HAP-1 (cell line): ENCODE results near the gene ITM2A.

ENCODE experiments used
- DNase-seq, 2 experiments: peaks; one replicate each; pipeline ENCODE4 v3.0.0-alpha.2; 2016 to 2020; ENCODE audit warnings: low spot score in 2 of 2
- H3K27me3 ChIP-seq: fragments of 250-450 bp; sonication (Bioruptor Pico); 2 replicates; pipeline ENCODE4 v1.5.1; 2020; ENCODE audit warnings: low read depth, mild to moderate bottlenecking, moderate library complexity
- H3K36me3 ChIP-seq: fragments of 250-450 bp; sonication (Bioruptor Pico); replicated peaks from 2 replicates; pipeline ENCODE4 v1.5.1; 2020; ENCODE audit warnings: mild to moderate bottlenecking
- H3K4me1 ChIP-seq: fragments of 250-450 bp; sonication (Bioruptor Pico); 2 replicates; pipeline ENCODE4 v1.5.1; 2020; ENCODE audit warnings: mild to moderate bottlenecking
- H3K4me3 ChIP-seq: fragments of 250-450 bp; sonication (Bioruptor Pico); 2 replicates; pipeline ENCODE4 v1.5.1; 2020; ENCODE audit warnings: mild to moderate bottlenecking, moderate library complexity
- H3K9me3 ChIP-seq: fragments of 250-450 bp; sonication (Bioruptor Pico); 2 replicates; pipeline ENCODE4 v1.5.1; 2020; ENCODE audit warnings: mild to moderate bottlenecking, moderate library complexity
- in situ Hi-C: fragments of 300-500 bp; cut with MboI; formaldehyde crosslinking; loops from 3 replicates; pipeline ENCODE4 v1.14.3; 2020; ENCODE audit warnings: low sequenced_read_pairs, inconsistent platforms, mixed read lengths

ITM2A gene

DNA sequence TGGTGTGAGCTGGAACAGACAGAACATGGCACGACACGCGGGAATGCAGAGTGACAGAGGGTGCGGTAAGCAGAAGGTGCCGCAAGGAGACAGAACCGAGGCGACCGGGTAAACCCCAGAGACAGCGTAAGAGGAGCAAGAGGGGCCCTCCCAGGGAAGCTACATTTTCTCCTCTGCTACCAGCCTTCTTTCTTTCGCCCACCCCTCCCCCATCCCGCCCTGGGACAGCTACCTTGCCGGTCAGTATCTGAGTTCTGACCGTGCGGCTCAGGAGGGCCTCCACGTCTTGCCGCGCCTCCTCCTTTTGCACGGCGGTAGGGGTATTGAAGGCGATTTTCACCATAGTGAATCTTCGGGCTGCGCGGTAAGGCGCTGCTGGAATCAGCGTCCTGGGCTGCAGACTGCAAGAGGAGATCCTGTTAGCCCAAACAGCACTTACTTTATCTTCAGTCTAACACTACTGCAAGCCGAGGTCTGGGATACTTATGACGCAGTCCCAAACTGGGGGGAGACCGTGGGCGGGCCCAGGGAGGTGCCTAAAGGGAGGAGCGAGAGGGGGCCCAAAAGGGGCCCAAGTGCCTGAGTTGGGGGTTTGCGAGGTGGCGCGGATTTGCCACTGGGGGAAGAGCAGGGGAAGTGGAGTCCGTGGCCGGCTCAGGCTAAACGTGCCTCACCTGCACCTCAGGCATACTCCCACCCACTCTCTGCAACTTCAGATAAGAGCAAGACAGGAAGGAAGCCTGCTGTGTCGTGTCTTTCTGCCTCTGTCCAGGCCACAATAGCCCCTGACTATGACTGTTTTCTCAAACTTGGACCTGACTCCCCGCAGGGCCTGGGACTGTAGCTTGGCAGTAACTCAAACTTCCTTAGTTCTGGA lies at the start of gene ITM2A:
Gene ITM2A (minus strand): TSS at position 462 of the 877 bp plus-strand sequence. CDS start 119 bp downstream, at position 343.
- H3K9me3 ChIP-seq = no peaks in the 10 kb centered on the region
- H3K4me3 ChIP-seq = peak within 1 kb of the TSS; percentile 47
- H3K27me3 ChIP-seq = no peaks in the 10 kb centered on the region
- H3K4me1 ChIP-seq = peaks cover 19% of the 10 kb centered on the region
- peaks cover 1% of the 10 kb centered on the region; the same call in 1 of the 2 replicates for H3K36me3 ChIP-seq
- in situ Hi-C loops = loop anchor here (5.0 kb wide), 1 partner anchor 70 kb away; no protein-coding TSS in a partner anchor
- peak; percentile 68 to 84 for DNase-seq

DNA sequence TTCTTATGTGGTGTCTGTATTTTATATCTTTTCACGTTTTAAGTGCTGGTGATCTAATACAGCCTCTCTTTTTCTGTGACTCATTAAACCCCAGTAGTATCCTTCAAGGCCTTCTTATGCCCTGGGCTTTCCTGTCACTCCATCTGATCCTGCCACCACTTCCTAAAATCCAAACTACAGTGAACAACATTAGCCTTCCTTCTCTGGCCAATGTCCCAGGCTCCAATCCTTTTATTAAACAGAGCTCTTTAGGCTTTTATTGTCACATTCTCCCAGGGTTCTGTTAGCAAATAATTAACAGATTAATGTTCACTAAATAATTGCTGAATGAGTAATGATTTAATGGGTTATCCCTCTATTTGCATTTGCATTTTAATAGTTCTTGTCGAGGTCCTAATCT lies 47.9 kb upstream of the ITM2A start:
- in situ Hi-C loops = no loop called here
- peaks cover 16% of the 10 kb centered on the region for H3K4me1 ChIP-seq
- DNase-seq = peak in 1 of 2 experiments; percentile 49
- H3K9me3 ChIP-seq = no peaks in the 10 kb centered on the region
- H3K4me3 ChIP-seq = no peak overlapping the region
- no peaks in the 10 kb centered on the region for H3K27me3 ChIP-seq
- no peaks in the 10 kb centered on the region for H3K36me3 ChIP-seq

DNA sequence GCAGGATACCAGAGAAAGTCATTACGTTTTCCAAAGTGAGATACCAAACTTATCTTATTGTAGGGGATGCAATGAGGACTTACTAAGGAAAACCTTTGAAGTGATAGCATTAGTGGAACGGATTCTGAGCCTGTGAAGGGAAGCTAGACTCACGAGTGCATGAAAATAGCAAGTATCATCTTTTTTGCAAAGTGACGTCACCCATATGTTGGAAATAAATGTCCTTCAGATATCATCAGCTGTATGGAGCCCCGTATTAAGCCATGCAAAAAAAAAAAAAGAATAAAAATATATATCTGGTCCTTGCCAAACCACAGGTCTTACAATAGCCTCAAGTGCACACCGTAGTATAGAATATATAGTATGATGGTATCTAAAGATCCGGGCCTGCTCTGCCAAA lies 46.8 kb upstream of the ITM2A start:
- Histone ChIP-seq H3K4me3 (no peak overlapping the region), H3K36me3 (no peaks in the 10 kb centered on the region), H3K27me3 (no peaks in the 10 kb centered on the region), H3K9me3 (no peaks in the 10 kb centered on the region), H3K4me1 (peaks cover 16% of the 10 kb centered on the region)
- DNase-seq = no peak
- in situ Hi-C loops = no loop called here

DNA sequence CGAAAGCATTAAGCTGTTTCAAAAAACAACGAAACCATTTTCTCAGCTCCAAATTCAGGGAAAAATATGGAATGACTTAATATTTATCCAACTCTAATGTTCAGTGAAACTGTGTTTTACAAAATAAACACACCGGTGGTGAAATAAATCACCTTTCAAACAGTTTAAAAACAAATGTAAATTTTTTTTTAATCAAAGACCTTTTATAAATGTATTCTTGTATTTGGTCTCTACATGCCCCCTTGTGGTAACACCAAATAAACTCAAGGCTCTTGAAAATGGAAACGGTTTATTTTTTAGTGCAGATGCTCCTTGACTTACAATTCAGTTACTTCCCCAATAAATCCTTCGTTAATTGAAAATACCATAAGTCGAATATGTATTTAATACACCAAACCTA lies 45.8 kb upstream of the ITM2A start:
- Histone ChIP-seq H3K4me3 (peak overlapping the region; percentile 12), H3K27me3 (no peaks in the 10 kb centered on the region), H3K9me3 (no peaks in the 10 kb centered on the region), H3K36me3 (no peaks in the 10 kb centered on the region), H3K4me1 (peaks cover 16% of the 10 kb centered on the region)
- in situ Hi-C loops = no loop called here
- peak in 1 of 2 experiments; percentile 65 for DNase-seq

DNA sequence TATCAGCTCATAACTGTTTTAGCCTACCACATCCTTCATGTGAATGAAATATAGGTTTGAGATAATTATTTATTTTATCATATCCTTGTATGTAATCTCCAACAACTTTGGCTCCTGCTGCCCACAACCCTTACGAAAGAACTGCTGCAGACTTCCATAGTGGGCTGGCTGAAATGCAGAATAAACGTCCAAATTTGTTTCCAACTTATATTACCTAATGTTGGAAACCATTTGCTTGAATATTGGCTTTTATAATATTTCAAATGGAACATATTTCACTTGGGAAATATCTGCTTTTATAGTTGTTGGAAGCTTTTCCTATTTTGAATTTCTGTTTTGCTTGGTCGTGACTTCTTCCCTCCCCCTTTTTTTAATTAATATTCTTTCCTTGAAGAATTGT lies 45.0 kb upstream of the ITM2A start:
- Histone ChIP-seq H3K9me3 (no peaks in the 10 kb centered on the region), H3K27me3 (no peaks in the 10 kb centered on the region), H3K4me1 (peaks cover 16% of the 10 kb centered on the region), H3K36me3 (no peaks in the 10 kb centered on the region), H3K4me3 (no peak overlapping the region)
- in situ Hi-C loops = no loop called here
- DNase-seq = no peak

DNA sequence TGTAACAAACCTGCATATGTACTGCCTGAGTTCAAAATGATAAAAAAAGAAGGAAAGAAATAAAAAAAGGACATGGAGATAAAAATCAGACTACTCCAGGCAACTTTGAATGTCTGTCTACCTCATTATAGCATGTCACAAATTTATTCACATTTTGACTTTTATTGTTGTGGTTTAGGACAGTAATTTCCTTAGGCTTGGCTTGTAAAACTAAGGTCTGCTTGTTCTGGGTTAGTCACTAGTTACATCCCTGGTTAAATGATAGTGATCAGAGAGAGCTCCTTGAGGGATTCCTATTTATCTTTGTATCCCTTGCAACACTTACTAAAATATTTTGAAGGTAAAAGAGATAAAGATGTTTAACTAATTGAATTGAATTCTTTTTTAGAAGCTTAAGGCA lies 42.5 kb upstream of the ITM2A start:
- Histone ChIP-seq H3K9me3 (no peaks in the 10 kb centered on the region), H3K36me3 (no peaks in the 10 kb centered on the region), H3K4me3 (no peak overlapping the region), H3K4me1 (no peaks in the 10 kb centered on the region; the same call in 1 of the 2 replicates), H3K27me3 (no peaks in the 10 kb centered on the region)
- in situ Hi-C loops = no loop called here
- no peak for DNase-seq

DNA sequence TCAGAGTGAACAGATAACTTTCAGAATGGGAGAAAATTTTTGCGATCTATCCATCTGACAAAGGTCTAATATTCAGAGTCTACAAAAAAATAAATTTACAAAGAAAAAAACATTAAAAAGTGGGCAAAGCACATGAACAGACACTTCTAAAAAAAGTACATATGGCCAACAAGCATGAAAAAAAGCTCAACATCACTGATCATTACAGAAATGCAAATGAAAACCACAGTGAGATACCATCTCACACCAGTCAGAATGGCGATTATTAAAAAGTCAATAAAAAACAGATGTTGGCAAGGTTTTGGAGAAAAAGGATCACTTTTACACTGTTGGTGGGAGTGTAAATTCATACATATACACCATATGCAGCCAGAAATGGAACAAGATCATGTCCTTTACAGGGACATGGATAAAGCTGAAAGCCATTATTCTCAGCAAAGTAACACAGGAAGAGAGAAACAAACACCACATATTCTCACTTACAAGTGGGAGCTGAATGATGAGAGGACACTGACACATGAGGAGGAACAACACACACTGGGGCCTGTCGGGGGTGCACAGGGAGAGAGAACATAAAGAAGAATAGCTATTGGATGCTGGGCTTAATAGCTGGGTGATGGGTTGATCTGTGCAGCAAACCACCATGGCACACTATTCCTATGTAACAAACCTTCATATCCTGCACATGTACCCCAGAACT lies 41.6 kb upstream of the ITM2A start:
- no peaks in the 10 kb centered on the region for H3K27me3 ChIP-seq
- no peaks in the 10 kb centered on the region for H3K36me3 ChIP-seq
- H3K4me1 ChIP-seq = no peaks in the 10 kb centered on the region
- no peaks in the 10 kb centered on the region for H3K9me3 ChIP-seq
- no peak for DNase-seq
- no peak overlapping the region for H3K4me3 ChIP-seq
- in situ Hi-C loops = no loop called here

DNA sequence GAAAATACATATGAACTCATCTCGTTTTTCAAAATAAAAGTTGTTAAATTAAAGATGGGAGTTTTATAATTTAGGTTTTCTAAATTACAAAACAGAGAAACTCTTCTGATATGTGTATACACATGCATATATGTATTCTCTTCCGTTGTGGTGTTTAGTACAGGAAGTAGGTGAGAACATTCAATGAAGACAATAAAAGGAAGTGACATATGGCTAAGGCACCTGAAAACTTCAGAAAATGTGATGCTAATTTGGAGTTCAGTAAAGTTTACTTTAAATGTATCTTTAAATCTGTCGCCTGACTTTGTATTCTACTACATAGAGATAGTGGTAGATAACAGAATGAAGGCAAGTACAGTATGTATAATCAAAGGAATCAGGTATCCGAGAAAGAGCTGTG lies 33.5 kb upstream of the ITM2A start:
- in situ Hi-C loops = no loop called here
- no peak overlapping the region for H3K4me3 ChIP-seq
- no peaks in the 10 kb centered on the region for H3K36me3 ChIP-seq
- H3K9me3 ChIP-seq = no peaks in the 10 kb centered on the region
- no peaks in the 10 kb centered on the region for H3K27me3 ChIP-seq
- peaks cover 2% of the 10 kb centered on the region for H3K4me1 ChIP-seq
- no peak for DNase-seq

DNA sequence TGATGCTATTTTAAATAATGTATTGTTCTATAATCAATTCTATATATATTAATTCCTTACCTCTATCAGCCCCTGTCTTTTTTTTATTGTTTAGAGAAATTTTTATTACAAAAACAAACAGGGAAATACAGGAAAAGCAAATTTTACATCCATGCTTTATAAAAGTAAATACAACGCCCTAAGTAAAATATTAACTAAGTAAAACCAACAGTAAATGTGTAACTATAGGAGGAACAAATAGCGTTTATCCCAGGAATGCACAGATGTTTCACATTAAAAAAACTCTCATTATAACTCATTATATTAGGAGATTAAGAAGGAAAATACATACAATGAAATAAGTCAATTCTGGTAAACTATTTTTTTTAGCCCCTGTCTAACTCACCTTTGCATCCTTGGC lies 8.2 kb upstream of the ITM2A start:
- Histone ChIP-seq H3K27me3 (no peaks in the 10 kb centered on the region), H3K9me3 (no peaks in the 10 kb centered on the region), H3K4me3 (no peak overlapping the region), H3K36me3 (no peaks in the 10 kb centered on the region), H3K4me1 (no peaks in the 10 kb centered on the region)
- in situ Hi-C loops = no loop called here
- DNase-seq = no peak

DNA sequence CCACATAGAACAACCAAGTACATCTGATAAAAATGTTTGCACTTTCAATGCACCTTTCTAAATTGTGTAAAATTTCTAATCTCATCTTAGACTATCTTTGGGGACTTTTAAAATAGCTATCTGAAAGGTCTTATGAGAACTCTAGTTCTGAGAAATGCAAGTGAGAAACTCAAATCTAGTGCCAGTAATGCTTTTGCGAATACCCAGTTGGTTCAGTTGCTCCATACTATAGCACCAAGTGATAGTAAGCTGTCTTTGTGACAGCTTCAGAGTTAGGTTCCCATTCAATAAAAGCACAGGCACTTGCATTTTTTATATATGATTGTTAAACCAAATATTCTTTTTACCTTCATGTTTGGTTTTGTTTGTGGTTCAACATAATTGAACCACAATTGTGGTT lies 4.5 kb upstream of the ITM2A start:
- in situ Hi-C loops = no loop called here
- no peak for DNase-seq
- no peaks in the 10 kb centered on the region for H3K9me3 ChIP-seq

DNA sequence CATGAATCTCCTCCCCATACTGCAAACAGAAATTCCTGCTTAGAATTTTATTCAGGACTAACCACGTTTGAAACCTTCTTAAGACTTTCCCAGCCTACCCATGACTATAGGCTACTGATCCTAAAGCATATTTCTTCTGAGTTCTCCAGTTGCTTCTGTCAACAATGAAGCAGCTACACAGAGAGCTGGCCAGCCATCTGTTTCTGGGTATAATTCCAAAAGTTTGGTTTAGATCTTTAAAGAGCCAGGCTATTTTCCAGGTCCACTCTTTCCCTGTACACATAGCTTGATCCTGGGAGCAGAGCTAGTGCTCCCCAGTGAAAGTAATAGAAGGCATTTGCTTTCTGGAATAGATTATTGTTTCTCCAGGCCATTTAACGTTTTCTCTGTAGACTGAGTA lies 4.0 kb upstream of the ITM2A start:
- H3K27me3 ChIP-seq = no peaks in the 10 kb centered on the region
- H3K4me1 ChIP-seq = peaks cover 6% of the 10 kb centered on the region; the same call in 1 of the 2 replicates

More for the DNA sequence above, 4.5 kb upstream of the ITM2A start:
- Histone ChIP-seq H3K27me3 (no peaks in the 10 kb centered on the region), H3K4me1 (peaks cover 6% of the 10 kb centered on the region; the same call in 1 of the 2 replicates), H3K4me3 (no peak overlapping the region), H3K36me3 (no peaks in the 10 kb centered on the region)

DNA sequence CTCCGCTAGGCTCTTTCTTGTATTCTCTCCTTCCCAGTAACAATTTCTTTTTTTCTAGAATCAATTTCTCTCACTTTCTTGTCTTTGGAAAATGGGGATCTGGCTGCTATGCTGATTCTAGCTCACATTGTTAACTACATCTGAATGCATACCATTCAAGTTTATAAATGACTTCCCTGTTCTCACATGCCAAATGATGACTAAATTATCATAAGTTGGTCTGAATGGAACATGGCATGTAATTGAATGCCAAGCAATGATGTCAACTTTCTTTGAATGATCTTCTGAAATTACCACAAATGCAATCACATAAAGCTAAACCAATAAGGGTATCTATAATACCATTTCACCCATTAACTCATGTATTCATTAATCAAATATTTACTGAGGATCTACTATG lies 2.7 kb upstream of the ITM2A start:
- in situ Hi-C loops = loop anchor here (5.0 kb wide), 1 partner anchor 73 kb away; no protein-coding TSS in a partner anchor
- H3K9me3 ChIP-seq = no peaks in the 10 kb centered on the region
- no peaks in the 10 kb centered on the region for H3K36me3 ChIP-seq
- no peak for DNase-seq
- peaks cover 6% of the 10 kb centered on the region; the same call in 1 of the 2 replicates for H3K4me1 ChIP-seq
- H3K27me3 ChIP-seq = no peaks in the 10 kb centered on the region
- H3K4me3 ChIP-seq = no peak overlapping the region

More for the DNA sequence above, 4.0 kb upstream of the ITM2A start:
- Histone ChIP-seq H3K9me3 (no peaks in the 10 kb centered on the region), H3K36me3 (no peaks in the 10 kb centered on the region), H3K4me3 (no peak overlapping the region)
- no peak for DNase-seq
- in situ Hi-C loops = no loop called here

DNA sequence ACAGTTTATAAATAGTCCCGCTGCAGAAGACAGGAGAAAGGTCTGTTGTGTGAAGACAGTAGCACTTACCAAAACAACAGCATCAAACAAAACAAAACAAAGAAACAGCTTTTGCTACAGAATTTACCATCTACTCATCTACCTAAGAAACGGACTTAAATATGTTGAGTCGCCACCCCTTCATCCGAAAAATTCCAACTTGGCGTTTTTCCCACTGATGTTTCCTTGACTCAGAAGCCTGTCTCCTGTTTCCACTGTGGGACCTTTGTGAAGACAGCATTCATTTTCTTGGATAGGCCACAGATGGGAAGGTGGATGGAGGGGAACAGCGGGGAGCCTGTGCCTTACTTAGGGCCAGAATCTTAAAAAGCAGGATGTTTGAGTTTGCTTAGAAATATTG lies 1.3 kb upstream of the ITM2A start:
- Histone ChIP-seq H3K36me3 (no peaks in the 10 kb centered on the region), H3K27me3 (no peaks in the 10 kb centered on the region), H3K4me3 (no peak overlapping the region), H3K9me3 (no peaks in the 10 kb centered on the region), H3K4me1 (peaks cover 17% of the 10 kb centered on the region)
- DNase-seq = no peak
- in situ Hi-C loops = loop anchor here (5.0 kb wide), 1 partner anchor 71 kb away; no protein-coding TSS in a partner anchor

DNA sequence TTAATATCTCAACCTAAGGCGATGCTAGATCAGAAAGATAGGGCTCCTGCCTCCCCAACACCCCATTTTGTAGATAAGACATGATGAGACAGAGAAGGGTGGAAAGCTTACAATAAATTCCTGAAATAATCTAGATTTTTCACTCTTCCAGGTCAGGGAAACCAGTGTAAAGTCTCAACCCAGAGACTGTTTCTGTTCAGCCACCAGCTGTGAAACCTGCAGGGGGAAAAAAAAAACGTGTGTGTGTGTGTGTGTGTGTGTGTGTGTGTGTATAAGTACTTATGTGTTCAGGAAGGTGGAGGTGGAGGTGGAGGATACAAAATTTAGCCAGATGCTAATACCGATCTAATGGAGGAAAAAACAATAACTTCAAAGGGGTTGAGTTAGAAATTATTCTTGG lies 773 bp upstream of the ITM2A start:
- Histone ChIP-seq H3K36me3 (no peaks in the 10 kb centered on the region), H3K4me1 (peaks cover 19% of the 10 kb centered on the region), H3K4me3 (no peak overlapping the region), H3K9me3 (no peaks in the 10 kb centered on the region), H3K27me3 (no peaks in the 10 kb centered on the region)
- in situ Hi-C loops = loop anchor here (5.0 kb wide), 1 partner anchor 71 kb away; no protein-coding TSS in a partner anchor
- DNase-seq = no peak
